ENCODE data around the gene SLC29A1.
A peak's percentile ranks its signal among the peaks of the same experiment; 100 is the strongest.

SLC29A1 gene

DNA sequence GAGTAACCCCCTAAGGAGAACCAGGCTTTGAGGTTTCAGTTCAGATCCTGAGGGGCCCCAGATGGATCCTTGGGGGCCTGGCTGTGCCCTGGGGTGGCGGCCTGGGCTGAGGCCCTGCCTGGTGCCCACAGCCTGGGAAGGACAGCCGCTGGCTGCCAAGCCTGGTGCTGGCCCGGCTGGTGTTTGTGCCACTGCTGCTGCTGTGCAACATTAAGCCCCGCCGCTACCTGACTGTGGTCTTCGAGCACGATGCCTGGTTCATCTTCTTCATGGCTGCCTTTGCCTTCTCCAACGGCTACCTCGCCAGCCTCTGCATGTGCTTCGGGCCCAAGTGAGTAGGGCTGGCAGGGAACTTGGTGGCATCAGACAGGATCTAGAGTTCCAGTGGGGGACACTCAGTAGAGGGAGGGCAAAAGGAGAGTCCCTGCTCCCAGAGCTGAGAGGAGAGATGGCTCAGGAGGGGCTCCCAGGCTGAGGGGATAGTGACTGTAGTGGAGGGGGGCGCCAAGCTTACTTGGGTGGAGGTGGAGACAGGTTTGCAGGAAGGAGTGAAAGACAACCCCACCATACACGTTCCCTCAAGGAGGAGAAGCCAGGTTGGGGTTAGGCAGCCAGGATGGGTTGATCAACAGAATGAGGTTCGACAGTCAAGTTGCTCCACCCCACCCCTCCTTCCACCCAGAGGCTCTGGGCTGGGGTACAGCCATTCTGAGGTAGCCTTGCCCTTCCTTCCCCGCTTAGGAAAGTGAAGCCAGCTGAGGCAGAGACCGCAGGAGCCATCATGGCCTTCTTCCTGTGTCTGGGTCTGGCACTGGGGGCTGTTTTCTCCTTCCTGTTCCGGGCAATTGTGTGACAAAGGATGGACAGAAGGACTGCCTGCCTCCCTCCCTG is 9.5 kb downstream of the SLC29A1 start:
- no peak for DNase-seq (ENCODE audit: extremely low read depth, low read depth)
- TF ChIP-seq, protein P1, sequence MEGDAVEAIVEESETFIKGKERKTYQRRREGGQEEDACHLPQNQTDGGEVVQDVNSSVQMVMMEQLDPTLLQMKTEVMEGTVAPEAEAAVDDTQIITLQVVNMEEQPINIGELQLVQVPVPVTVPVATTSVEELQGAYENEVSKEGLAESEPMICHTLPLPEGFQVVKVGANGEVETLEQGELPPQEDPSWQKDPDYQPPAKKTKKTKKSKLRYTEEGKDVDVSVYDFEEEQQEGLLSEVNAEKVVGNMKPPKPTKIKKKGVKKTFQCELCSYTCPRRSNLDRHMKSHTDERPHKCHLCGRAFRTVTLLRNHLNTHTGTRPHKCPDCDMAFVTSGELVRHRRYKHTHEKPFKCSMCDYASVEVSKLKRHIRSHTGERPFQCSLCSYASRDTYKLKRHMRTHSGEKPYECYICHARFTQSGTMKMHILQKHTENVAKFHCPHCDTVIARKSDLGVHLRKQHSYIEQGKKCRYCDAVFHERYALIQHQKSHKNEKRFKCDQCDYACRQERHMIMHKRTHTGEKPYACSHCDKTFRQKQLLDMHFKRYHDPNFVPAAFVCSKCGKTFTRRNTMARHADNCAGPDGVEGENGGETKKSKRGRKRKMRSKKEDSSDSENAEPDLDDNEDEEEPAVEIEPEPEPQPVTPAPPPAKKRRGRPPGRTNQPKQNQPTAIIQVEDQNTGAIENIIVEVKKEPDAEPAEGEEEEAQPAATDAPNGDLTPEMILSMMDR (IDR thresholded peaks at IDR 0.05; ENCODE audit: low read depth, low read length, missing control alignments): no peak
- H3K4me3 ChIP-seq (replicated peaks; ENCODE audit: low read depth, low read length): no peak overlapping the region

DNA sequence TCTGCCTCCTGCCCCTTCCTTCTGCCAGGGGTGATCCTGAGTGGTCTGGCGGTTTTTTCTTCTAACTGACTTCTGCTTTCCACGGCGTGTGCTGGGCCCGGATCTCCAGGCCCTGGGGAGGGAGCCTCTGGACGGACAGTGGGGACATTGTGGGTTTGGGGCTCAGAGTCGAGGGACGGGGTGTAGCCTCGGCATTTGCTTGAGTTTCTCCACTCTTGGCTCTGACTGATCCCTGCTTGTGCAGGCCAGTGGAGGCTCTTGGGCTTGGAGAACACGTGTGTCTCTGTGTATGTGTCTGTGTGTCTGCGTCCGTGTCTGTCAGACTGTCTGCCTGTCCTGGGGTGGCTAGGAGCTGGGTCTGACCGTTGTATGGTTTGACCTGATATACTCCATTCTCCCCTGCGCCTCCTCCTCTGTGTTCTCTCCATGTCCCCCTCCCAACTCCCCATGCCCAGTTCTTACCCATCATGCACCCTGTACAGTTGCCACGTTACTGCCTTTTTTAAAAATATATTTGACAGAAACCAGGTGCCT is 10.2 kb downstream of the SLC29A1 start:
- no peak overlapping the region for H3K4me3 ChIP-seq (replicated peaks; ENCODE audit: low read depth, low read length)
- TF ChIP-seq, protein P1 (IDR thresholded peaks at IDR 0.05; ENCODE audit: low read depth, low read length, missing control alignments): no peak
- no peak for DNase-seq (ENCODE audit: extremely low read depth, low read depth)

DNA sequence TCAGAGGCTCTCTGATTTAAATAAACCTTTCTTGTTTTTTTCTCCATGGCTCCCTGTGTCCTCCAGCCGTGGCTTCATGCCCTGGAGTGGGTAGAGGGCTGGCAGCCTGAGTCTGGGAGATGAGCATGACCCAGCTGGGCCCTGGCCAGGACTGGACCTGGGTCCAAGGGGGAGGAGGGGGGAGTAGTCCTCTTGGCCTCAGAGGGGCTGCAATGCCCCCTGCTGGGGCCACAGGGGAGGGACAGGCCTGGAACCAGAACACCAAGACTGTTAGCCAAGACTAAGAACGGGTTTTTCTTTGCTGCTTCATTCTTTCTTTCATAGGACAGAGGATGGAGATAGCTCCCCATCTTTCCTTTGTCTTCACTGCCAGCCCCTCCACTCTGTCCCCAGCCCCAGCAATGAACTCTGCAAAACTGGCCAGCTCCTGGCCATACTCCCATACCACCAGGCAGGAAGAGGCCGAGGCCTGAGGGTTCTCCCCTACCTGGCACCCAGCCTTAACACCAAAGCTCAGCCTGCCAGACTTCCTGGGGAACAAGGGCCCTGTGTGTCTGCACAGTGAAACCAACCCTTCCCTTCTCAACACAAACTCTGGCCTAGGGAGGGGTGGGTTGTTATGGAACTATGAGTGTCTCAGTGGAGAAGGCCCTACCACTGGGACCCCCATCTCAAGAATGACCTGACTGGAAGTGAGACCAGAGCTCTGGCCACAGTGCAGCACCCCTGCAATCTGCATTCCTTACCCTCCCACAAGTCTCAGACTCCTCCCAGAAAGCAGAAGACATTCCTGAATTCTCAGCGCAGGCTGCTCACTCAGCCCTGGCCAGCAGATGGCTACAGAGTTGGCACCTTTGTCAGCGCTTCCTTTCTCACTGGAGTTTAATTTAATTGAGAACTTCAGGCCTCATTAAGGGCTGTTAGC is 11.0 kb downstream of the SLC29A1 start:
- H3K4me3 ChIP-seq (replicated peaks; ENCODE audit: low read depth, low read length): no peak overlapping the region
- TF ChIP-seq, protein P1 (IDR thresholded peaks at IDR 0.05; ENCODE audit: low read depth, low read length, missing control alignments): peak; percentile 87
- DNase-seq (ENCODE audit: extremely low read depth, low read depth): no peak

DNA sequence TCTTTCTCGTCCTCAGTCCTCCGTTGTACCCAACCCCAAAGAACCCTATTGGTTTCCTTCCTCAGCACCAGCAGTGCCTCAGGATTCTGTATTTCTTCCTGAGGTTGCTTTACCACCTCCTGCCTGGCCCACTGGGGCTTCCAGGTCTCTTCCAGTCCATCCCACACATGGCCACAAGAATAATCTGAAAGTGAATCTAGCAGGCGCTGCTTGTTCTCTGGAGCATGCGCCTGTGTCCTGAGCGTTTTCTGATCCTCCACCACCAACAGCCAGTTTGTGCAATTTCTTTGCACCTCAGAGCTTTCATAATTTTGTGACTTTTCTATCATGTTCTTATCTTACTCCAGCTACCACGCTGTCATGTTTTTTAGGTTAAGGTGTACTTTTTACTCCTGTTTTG is 11.9 kb downstream of the SLC29A1 start:
- no peak for DNase-seq (ENCODE audit: extremely low read depth, low read depth)
- TF ChIP-seq, protein P1 (IDR thresholded peaks at IDR 0.05; ENCODE audit: low read depth, low read length, missing control alignments): no peak
- H3K4me3 ChIP-seq (replicated peaks; ENCODE audit: low read depth, low read length): no peak overlapping the region

DNA sequence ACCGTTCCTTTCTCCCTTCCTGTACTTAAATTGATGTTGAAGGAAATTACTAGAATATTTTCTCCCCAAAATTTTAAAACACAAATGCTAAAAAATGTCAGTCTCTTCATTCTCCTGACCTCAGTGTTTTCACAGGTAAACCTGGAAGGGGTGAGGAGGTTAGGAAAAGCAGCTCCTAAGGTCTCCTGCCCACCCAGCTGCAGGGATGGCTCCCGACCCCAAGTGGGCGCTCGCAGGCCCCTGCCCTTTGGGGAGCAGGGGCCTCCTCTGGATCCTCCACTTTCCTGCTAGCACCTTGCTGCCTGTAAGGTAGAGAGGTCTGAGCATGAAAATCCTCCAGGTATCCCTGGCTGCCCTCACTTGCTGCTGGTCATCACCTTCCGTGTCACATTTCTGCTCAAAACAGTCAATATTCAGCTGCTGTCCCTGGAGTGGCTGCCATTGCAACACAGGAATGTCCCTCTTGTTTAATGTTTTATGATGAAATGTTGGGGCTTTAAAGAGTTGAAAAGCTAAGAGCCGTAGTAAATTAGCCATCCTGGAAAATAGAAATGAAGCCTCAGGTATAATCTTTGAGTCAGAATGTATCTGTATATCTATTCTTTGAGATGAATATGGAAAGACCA is 12.6 kb downstream of the SLC29A1 start:
- H3K4me3 ChIP-seq (replicated peaks; ENCODE audit: low read depth, low read length): no peak overlapping the region
- TF ChIP-seq, protein P1 (IDR thresholded peaks at IDR 0.05; ENCODE audit: low read depth, low read length, missing control alignments): no peak
- DNase-seq (ENCODE audit: extremely low read depth, low read depth): no peak

Data from HFF-Myc (cell line).